HG02943 (cell line): ENCODE measurements around the gene CYREN.
A peak's percentile ranks its signal among the peaks of the same experiment; 100 is the strongest.
"Not testable (repeated sequence)": the region's sequence is repeated elsewhere in the genome, so short reads cannot be mapped to it uniquely, and the experiment has no call there.

Experiments
- ATAC-seq: cut with Tn5 transposase; IDR thresholded peaks from one replicate; pipeline ENCODE4 v1.9.1; 2021; ENCODE audit warnings: mild to moderate bottlenecking, low read depth, moderate library complexity; ENCODE audit not compliant: unreplicated experiment

The CYREN gene

DNA sequence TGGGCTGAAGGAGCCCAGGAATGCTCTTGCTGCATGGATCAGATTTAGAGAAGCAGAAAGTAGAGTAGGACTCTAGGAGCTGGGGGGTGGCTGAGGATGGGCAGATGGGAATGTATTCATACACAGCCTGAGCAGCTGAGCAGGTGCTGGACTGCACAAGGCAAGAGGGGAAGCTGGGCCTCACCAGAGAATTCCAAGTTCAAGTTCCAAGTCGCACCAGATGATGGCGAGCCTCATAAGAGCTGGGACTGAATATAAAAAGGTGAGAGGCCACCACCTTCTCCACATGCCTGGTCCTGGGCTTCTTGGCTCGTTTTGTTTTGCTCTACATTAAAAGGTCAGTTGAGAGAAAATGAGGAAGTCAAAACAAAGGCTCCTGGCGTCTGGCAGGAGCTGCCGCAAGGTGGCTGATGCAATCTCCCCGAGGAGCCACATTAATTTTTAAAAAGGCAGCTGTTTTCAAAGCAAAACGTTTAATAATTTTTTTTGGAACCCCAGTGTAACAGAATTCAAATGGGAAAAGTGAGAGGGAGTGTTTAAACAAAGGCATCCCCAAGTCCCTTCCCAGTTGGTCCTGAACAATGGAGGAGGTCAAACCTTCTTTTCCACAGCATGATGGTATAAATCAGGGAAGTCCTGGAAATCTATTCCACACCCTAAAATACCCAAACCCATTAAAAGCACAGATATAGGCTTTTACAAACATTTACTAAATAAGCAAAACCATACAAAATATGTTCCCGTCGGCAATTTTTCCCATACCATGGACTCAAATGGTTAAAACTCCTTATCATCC is 9.5 kb downstream of the CYREN start:
- no peak for ATAC-seq

DNA sequence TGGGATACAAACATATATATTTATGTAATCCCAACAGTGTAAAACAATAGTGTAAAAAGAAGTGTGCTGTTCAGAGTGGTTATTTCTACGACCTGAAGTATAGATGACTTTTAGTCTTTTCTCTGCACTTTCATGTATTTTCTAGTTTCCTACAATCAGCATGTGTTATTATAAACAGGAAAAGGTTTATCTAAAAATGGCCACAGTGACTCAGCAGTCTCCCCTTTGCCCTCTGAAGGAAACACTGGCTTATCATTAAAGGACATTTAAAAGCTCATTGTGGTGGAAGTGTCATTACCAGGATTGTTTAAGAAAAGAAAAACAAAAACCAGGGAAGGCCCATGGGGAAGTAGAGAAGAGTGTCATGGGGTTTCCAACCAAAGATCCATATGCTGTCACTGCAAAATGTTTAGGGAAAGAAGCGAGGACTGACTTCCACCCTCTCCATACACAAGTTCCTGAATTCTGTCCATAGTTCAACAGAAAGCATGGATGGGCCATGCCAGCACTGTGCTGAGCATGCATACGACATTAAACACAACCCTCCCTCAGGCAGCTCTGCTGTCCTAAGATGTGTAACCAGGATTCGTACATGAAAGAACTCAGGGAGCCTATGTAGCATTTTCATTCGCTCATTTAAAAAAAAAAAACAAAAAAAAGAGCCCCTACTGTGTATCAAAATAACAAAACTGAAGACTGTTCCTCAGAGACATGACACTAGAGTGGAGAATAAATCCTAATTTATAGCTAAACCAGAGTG is 10.2 kb downstream of the CYREN start:
- ATAC-seq: no peak

DNA sequence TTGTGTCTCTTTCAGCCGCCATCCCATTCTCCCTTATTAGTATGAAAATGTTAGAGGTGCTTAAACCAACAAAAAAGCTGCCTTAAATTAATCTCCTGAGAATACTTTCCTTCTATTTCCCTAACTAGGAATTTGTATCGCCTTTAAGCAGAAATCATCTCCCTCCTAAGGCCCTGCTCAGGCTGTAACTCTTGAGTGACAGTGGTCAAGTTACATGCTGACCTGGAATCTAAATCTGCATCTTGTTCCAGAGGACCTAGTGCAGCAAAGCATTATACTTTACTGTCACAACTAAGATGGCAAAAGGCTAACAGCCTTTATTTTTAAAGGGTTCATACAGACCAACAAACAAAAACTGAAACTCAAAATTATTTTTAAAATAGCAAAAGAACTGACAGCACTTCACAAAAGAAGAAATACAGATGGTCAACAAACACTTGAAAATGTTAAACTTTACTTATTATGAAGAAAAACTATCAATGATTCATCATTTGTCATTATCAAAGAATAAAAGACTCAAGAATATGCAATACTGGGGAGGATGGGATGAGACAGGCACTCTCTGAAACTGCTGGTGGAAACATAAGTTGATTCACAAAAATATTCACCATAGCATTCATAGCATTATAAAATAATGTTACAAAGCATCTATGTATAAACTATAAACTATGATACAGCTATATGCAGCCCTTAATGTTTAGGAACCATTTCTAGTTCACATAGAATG is 11.0 kb downstream of the CYREN start:
- no peak for ATAC-seq

DNA sequence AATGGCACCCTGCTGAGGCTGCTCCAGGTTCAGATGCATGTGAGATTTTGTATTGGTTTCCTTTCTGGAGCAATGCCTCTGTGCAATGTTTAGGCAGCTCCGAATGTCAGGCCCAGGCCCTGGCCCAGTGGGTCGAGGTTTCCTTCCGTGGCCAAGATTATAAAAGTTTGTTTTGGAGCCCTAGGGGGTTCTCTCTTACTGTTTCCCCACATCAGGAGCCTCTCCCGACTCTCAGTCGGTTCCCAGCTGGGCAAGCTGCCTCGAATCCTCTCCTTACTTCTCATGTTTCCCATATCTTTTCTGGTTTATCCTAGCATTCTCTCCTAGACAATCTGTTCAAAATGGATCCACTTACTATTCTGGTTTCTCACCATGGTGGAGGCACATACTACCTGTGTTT is 11.6 kb downstream of the CYREN start:
- ATAC-seq: no peak

DNA sequence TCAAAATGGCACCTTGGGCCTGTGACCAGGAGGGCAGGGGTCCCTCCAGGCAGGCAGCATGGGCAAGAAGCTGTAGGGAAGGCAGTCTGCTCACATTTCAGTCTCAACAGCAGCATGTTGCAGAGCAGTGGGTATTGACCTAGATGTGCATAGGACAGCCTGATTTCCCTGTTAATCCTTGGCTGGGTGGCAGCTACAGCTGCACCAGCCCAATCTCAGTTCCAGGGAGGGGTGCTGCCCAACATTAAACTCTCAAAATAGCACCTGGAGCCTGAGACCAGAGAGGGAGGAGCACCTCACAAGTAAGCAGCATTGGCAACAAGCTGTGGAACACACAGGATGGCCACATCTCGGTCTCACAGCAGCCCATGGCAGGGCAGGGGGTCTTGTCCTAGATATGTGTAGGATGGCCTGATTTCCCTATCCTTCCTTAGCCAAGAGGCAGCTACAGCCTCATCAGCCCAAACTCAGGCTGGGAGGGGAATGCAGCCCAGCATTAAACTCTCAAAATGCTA is 12.3 kb downstream of the CYREN start:
- ATAC-seq: no peak

DNA sequence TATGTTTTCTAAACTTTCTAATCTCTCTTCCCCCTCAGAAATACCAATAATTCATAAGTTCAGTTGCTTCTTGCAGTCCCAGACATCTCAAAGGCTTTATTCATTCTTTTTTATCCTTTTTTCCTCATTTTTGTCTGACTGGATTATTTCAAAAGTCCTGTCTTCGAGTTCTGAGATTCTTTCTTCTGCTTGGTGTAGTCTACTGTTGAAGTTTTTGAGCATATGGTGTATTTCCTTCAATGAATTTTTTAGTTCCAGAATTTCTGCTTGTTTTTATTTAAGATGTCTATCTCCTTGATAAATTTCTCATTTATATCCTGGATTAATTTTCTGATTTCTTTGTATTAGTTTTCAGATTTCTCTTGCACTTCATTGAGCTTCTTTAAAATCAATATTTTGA is 14.2 kb downstream of the CYREN start:
- ATAC-seq: no peak

DNA sequence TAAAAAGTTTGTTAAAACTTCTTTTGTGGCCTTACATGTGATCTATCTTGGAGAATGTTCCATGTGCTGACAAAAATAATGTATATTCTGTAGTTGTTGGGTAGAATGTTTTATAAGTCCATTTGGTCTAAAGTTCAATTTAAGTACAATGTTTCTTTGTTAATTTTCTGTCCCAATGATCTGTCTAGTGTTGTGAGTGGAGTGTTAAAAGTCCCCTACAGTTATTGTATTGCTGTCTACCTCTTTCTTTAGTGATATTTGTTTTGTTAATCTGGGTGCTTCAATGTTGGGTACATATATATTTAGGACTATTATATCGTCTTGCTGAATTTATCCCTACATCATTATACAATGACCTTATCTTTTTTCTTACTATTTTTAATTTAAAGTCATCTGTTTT is 15.8 kb downstream of the CYREN start:
- no peak for ATAC-seq

DNA sequence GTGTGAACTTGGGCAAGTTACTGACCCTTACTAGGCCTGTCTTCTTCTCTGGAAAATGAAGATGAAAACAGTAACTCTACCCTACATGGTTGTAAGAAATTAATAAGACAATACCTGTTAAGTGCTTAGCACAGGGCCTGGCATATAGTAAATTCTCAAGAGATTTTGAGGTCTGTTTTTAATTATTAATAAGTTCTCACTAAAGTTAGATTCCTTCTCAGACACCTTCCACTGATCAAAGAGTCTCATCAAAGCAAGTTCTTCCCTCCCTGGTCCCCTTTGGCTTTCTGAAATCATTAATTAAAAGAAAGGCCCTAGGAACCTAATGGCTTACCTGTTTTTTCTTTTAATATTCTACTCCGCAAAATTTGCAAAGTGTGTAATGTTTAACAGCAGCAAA is 18.1 kb downstream of the CYREN start:
- ATAC-seq: no peak

DNA sequence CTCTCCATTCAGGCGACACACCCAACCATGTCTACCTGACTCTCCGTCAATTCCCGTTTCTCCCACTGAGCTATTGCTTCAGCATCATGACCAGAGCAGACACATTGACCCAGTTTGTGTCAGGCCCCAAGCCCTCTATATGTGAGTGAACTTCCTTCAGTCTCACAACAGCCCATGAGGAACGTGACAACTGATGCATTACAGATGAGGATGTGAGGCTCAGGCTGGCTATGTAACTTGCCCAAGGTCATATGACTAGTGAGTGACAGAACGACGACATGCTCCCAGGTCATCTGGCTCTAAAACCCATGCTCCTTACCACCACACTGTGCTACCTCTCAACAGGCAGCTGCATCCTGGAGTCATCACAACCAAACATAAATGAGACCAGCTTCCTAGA is 19.0 kb downstream of the CYREN start:
- ATAC-seq: no peak

DNA sequence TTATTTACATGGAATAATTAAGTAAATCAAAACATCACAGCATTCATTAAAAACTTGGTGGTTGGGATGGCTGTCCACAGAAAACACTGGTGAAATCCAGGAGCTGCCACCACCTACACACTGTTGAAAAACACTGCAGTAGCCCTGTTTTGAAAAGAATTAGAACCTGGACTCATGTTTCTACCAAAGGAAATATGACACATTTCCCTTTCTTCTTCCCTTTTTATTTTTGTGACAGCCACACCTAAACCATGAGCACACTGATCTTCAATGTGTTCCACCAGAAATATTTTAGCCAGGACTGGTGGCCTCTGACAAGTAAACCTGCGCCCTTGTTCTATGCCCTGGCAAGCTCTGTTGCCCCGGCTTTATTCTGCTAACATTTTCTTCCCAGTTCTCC is 19.4 kb downstream of the CYREN start:
- no peak for ATAC-seq

DNA sequence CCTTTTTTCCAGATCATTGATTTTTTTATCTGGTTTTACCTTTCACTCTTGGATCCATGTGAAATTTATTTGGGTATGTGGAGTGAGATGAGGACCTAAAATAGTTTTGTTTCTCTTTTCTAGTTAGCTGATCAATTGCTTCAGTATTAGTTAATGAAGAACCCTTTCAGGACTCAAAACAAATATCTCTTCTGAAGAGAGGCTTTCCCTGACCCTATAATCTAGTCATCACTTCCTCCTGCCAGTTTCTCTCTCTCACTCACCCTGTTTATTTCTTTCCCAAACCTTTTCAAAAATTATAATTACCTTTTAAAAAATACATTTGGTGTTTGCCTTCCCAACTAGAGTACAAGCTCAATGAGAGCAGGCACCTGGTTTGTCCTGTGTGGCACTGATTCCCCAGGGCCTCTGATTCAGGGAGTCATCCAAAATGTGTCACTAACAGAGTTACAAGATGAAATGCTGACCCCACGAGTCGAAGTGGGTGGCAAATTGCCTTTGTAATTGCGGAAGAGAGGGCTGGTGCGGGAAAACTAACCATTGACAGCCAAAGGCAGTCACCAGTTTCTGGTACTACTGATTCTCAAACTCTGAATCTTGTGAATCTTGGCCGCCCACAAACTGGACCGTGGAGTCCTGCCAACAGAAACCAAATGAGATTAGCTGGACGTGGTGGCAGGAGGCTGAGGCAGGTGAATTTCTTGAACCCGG is 20.3 kb downstream of the CYREN start:
- ATAC-seq: no peak

DNA sequence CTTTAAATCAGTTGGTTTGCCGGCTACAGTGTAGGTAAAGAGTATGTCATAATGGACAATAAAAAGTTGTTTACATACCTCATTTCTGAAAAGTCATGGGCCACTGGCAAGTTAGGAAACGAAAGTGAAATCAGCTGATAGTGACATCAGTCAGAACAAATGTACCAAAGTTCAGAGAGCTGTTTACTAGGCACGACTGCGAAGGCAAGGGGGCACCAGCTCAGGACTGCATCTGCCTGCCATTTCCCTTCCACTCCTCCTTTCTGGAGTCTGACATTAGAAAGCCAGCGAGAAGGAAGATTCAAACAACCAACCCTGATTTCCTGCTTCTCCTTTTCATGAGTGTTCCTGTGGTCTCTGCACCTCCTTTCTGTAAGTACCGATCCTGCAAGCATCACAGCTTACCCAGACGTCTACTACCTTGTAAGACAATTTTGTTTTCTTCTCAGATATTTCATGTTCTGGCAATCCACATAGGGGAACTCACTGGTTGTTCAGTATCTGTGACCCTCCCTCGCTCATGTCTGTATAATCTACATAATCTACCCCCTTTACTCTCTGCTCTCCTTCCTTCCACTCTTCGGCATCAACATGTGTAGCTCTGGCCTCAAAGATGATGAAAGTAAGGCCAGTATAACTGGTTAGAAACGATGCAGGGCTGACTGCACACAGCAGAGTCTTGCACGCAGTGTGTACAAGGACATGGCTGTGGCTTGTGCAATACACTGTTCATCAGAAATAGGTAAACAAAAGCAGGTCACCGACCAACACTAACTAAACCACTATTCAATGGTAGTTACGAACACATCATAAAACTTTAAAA is 22.4 kb downstream of the CYREN start, which contains the start of gene TMEM140:
TMEM140 (plus strand) TSS at position 174 of the 823 bp plus-strand sequence. CDS start 16,370 bp downstream, outside the sequence.
- ATAC-seq: peak; percentile 64

DNA sequence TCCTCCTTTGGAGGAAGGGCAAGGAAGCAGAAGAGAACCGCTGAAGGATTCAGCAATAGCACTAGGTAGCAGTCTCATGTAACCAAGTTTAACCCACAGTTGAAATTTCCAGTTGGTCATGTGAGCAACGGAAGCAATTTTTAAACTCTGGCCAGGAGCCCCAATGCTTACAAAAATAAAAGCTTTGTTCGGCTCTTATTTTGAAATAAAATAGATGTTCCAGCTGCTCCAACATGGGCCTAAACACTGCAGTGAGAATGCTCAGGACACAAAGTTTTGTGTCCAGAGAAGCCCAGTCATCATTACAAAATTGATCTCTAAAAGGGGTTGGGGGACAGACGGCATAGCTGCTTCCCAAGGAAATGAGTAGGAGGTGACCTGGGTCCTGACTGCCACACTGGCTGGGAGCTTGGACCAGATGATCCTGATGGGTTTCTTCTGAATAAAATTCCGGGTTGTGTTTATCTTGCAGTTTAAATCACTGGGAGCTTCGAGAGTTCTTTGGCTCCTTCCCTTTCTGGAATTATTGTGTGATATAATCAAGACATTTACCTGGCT is 23.1 kb downstream of the CYREN start:
- ATAC-seq: peak; percentile 5

DNA sequence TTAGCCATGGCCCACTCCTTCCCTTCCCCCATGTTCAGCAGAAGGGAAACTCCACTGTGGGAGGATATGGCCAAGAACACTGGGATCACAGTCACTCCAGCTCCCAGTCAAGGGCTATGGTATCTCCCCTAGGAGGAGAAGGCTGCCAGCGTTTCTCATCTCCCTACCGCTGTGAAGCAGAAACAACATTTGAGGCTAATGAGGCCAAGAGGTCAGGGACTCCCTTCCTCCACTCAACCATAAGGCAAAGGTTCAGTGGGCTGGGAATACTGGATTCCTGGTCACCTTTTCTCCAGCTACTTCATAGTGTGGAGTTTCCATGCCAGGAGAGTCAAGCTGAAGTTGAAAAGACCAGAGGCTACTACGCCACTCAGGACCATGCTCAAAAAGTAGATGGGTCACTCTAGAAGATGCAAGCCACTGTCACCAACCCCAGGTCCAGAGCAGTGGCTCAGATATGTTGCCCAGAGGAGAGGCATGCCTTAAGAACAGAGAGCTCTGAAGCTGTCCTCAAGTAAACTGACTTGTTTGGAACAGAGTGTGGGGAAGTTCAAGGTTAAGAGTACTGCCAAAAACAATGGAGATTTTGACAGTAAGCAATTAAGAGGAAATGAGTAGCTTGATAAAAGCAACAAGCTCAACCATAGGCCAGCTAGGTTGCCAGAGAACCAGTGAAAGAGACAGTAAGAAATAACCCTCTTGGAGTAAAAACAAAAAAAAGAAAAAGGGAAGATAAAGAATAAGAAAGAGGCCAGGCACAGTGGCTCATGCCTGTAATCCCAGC is 26.4 kb downstream of the CYREN start:
- no peak for ATAC-seq

DNA sequence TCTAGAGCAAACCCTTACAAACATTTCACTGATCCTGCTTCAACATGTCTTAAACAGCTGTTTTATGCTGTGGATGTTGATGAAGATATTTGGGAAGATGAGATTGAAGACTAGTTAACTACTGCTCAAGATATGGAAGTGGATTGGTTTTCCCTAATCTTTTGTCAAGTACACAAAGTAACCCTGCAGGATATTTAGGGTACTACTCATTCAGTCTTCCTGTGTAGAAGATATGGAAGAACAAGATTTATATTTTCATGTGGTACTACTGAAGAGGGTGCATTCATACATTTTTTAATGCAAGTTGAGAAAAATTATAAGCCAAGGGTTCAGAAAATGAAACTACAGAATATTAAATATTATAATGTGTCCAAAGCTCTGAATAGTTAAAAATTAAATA is 40.9 kb downstream of the CYREN start:
- ATAC-seq: no peak

DNA sequence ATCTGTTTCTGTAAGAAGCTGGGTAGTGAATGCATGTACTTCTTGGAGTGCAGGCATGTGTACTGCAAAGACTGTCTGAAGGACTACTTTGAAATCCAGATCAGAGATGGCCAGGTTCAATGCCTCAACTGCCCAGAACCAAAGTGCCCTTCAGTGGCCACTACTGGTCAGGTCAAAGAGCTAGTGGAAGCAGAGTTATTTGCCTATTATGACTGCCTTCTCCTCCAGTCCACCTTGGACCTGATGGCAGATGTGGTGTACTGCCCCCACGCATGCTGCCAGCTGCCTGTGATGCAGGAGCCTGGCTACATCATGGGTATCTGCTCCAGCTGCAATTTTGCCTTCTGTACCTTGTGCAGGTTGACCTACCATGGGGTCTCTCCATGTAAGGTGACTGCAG is 41.6 kb downstream of the CYREN start:
- ATAC-seq: no peak

DNA sequence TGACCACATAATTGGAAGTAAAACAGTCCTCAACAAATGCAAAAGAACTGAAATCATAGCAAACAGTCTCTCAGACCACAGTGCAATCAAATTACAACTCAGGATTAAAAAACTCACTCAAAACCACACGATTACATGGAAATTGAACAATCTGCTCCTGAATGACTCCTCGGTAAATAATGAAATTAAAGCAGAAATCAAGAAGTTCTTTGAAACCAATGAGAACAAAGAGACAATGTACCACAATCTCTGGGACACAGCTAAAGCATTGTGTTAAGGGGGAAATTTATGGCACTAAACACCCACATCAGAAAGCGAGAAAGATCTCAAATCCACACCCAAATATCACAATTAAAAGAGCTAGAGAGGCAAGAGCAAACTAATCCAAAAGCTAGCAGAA is 45.9 kb downstream of the CYREN start:
- not testable (repeated sequence) for ATAC-seq

DNA sequence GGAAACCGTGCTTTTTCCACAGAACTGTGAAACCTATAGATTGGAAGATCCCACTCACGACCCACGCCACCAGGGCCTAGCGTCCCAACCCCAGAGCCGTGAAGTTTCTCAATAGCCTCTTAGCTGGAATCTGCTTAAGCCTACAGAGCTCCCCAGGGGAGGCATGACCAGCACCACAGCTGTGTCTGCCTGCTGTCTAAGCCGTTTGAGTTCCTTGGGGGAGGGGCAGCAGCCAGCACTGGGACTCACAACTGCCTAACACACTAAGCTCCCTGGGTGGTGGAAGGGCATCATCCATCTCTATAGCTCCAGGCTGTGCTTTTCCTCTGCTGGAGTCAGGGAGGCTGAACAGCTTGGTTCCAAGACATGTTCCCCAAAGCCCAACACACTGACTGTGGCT is 48.6 kb downstream of the CYREN start:
- ATAC-seq: no peak
